NCI-H2227 treated with DMSO at 0.1 percent for 48 hours (cell line): ENCODE measurements around the gene USP35.

Experiments used
- DNase-seq: peaks from one replicate; lab custom pipeline; 2025; lab: John Stamatoyannopoulos, UW

The USP35 gene

DNA sequence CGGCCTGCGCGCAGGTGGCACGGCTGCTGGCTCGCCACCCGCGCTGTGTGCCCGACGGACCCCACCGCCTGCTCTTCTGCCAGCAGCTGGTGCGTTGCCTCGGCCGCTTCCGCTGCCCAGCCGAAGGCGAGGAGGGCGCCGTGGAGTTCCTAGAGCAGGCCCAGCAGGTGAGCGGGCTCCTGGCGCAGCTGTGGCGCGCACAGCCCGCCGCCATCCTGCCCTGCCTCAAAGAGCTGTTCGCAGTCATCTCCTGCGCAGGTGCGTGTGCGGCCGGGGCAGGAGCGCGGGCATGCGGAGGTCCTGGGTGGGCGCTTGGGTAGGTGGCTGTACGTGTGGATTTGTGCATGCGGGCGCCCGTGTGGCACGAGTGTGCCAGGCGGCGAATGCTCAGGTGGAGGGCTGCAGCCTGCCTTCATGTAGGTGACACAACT is 8.0 kb downstream of the USP35 start:
- no peak for DNase-seq

DNA sequence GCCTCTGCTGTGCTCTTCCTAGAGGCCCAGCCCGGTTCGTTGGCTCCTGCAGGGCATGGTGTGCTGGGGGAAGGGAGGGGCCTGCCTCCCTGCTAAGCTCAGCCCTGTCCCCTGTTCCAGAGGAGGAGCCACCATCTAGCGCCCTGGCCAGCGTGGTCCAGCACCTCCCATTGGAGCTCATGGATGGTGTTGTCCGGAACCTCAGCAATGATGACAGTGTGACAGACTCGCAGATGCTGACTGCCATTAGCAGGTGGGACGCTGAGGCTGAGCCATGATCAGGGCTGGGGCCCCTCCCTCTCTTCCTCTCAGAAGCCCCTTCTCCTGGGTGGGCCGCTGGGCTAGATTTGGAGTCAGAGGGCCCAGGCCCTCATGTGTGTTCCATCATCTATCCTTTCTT is 9.1 kb downstream of the USP35 start:
- DNase-seq: no peak

GRCh38 chr11:78199015-78199652 is 10.4 kb downstream of the USP35 start:
- DNase-seq: no peak

DNA sequence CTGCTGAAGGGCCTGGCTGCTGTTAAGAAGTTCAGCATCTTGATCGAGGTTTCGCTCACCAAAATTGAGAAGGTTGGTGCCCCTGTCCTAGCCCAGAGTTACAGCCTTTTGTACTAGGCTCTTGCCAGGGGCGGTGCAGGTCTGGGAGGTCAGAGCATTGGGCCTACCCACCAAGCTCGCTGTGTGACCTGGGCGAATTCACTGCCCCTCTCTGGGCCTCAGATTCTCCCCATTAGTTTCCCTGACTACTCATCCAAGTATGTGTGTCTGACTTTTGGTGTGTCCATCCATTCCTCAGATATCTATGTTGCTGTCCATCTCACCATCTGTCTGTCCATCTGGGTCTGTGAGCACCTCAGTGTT is 10.9 kb downstream of the USP35 start:
- no peak for DNase-seq

DNA sequence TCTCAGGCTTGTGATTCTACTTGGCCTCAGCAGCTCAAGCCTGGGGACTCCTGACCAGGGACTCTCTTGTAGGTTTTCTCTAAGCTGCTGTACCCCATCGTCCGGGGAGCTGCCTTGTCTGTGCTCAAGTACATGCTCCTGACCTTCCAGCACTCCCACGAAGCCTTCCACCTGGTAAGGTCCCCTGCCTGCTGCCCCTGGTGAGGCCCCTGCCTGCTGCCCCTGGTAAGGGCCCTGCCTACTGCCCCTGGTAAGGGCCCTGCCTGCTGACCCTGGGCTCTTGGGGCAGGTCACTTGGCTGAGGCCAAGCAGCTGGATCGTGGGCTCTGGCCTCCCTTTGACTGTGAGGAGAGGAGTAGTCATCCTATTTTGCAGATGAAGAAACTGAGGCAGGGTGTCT is 11.3 kb downstream of the USP35 start:
- DNase-seq: no peak

- no peak for DNase-seq
These were observed 11.8 kb downstream of the USP35 start for GRCh38 chr11:78200553-78200952.

GRCh38 chr11:78201096-78201818 is 12.5 kb downstream of the USP35 start:
- no peak for DNase-seq

- no peak for DNase-seq
These were observed 14.0 kb downstream of the USP35 start for GRCh38 chr11:78202733-78203167.

- DNase-seq: no peak
These were observed 14.5 kb downstream of the USP35 start for GRCh38 chr11:78203184-78203583.

- DNase-seq: no peak
These were observed 16.5 kb downstream of the USP35 start for GRCh38 chr11:78205256-78205655.

GRCh38 chr11:78205691-78206090 is 17.0 kb downstream of the USP35 start:
- no peak for DNase-seq

- no peak for DNase-seq
These were observed 19.0 kb downstream of the USP35 start for GRCh38 chr11:78207532-78208256.

DNA sequence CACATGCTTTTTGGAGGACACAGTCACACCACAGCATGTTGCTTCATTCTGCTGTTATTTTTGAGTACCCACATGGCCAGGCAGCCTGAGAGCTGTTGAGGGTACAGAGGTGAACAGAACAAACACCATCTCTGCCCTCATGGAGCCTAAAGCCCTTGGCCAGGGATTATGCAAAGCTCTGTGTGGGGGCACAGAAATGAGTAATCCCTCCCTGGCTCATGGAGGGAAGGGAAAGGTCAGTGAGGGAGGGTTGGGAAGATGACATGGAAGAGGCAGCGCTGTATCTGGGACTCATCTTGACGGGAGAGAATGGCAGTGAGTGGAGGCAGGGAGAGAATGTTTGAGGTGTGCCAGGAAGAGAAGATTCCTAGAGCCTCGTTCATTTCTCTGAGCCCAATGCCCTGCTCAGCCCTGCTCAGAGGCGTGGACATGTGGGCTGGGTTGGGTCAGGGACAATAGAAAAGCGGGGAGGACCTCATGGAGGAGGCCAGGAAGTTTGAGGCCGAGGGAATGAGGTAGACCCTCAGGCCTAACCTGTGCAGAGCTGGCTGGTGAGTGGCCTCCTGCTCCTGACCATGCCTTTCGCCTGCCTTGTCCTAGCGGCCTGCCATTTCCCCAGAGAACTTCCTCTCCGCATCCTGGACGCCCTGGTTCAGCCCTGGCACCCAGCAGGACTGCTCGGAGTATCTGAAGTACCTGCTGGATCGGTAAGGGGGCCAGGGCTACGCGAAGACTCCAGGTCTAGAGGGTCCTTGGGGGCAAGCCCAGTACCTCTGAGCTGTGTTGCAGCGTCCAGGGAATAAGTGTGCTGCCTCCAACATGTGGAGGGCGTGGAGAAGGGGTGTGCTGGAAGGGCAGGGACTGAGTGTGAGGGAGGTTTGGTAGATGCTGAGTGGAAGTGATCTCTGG is 19.8 kb downstream of the USP35 start:
- DNase-seq: no peak

DNA sequence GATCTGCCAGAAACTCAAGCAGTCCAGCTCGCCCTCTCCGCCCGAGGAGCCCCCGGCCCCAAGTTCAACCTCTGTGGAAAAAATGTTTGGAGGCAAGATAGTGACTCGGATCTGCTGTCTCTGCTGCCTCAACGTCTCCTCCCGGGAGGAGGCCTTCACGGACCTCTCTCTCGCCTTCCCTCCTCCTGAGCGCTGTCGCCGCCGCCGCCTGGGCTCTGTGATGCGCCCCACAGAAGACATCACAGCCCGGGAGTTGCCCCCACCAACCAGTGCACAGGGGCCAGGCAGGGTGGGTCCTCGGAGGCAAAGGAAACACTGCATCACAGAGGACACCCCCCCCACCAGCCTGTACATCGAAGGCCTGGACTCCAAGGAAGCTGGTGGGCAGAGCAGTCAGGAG is 20.8 kb downstream of the USP35 start:
- DNase-seq: no peak

GRCh38 chr11:78210000-78210608 is 21.4 kb downstream of the USP35 start:
- no peak for DNase-seq

GRCh38 chr11:78211565-78211964 is 22.8 kb downstream of the USP35 start:
- DNase-seq: no peak

GRCh38 chr11:78212586-78213371 is 24.1 kb downstream of the USP35 start:
- DNase-seq: no peak

DNA sequence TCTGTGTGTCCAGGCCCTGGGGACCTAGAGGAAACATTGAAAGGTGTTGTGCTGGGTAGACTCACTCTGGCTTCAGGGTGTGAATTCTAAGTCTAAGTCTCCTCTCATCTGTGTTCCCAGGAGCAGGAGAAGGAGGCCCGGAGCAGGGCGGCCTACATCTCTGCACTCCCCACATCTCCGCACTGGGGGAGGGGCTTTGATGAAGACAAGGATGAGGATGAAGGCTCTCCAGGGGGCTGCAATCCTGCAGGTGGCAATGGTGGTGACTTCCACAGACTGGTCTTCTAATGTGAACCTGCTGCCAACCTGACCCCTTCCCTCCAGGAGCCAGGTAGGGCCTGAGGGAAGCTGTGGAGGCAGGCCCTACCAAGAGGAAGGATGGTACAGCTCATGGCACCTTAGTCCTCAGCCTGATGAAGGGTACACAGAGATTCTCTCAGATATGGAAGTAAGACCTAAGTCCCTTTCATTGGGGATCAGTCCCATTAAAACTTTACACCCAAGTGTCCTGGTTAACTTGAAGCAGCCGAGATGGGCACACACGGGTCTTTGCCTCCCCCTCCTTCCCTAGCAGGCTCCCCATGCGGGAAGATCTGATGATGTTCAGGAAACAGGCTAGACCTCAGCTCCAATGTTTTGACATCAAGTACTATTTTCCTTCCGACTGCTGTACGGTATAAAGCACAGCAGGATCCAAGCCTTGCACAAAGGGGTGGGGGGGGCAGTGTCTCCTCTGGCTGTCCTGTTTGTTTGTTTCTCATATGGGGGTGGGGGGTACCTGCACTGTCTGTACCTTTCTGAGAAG is 25.0 kb downstream of the USP35 start:
- DNase-seq: no peak

DNA sequence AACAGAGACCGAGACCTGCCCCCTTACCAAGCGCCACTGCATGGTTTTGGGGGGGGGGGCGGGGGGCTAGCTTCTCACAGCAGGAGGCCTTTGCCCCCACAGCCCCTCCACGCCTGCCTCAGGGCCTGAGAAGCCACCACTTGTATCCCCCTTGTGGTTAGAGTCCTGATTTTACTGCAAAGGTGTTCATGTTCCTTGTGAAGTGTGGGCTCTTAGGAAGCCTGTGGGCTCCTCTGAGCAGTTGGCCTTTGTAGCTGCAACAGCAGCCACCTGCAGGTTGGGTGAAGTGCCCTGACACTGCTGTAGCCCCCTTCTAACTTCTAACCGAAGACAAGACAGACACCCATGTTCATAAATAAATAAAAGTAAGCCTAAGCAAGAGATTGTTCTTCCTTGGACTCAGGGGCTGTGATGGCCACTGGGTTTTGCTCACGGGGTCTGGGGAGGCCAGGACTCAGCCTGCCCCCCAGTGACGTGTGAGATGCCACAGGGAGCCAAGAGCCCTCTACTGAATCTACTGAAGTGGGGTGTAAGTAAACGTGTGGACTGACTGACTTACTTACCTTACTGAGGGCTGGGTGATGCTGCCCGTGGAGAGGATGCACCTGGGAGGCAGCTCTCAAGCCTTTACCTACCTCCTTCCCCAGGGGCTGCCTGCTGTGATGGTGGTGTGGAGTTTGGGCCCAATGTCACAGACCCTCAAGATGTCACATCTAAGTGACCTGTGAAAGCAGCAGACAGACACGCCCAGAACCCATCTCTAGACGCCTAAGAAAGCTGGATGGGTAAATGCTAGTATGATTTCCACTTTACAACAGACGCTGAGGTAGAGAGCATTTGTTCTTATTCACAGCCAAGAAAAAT is 25.8 kb downstream of the USP35 start:
- no peak for DNase-seq
